Naive thymus-derived CD4-positive, alpha-beta T cell (primary cell): ENCODE data around the gene ATF7IP. TPM values are rescaled to one million over a fixed set of nuclear protein-coding genes. Genes with fewer than 3 reads are reported as not detected.
"Not testable (repeated sequence)": the region's sequence is repeated elsewhere in the genome, so short reads cannot be mapped to it uniquely, and the experiment has no call there.

ENCODE experiments used
- ATAC-seq: fragments of 150-1000 bp; cut with Tn5 transposase; 2 replicates; pipeline ENCODE4 v1.10.0; 2021; ENCODE audit warnings: mild to moderate bottlenecking, moderate library complexity
- CTCF ChIA-PET: fragments of 350-600 bp; sonication (Branson Sonifier 250); formaldehyde crosslinking; loops from one replicate; lab custom pipeline; 2021; ENCODE audit warnings: antibody characterized with exemption; lab: Charles Lee
- POLR2A ChIA-PET: fragments of 350-600 bp; sonication (Branson Sonifier 250); formaldehyde crosslinking; loops from one replicate; lab custom pipeline; 2021; ENCODE audit warnings: antibody characterized with exemption, inconsistent platforms; lab: Charles Lee
- DNase-seq, 9 donors: peaks; one replicate each; pipeline versions ENCODE4 v3.0.0 to v3.0.0-alpha.2; 2020 to 2022; ENCODE audit warnings: mixed read lengths in 1 of 9
- H3K27ac ChIP-seq: one replicate; pipeline ENCODE4 v1.7.0; 2013; ENCODE audit warnings: mild to moderate bottlenecking, low read depth, low read length, moderate library complexity
- H3K27me3 ChIP-seq, 2 donors: one replicate each; pipeline ENCODE4 v1.7.0; 2013; ENCODE audit warnings: low read length in 2 of 2, mild to moderate bottlenecking in 2 of 2, moderate library complexity in 2 of 2; ENCODE audit not compliant: control insufficient read depth in 2 of 2, insufficient read depth in 2 of 2
- H3K36me3 ChIP-seq, 3 experiments: 1 replicate in 2 of 3; 2 replicates in 1 of 3; pipeline ENCODE4 v1.7.0; 2013; ENCODE audit warnings: low read length in 3 of 3, mild to moderate bottlenecking in 3 of 3, moderate library complexity in 1 of 3; ENCODE audit not compliant: insufficient read depth in 3 of 3, control insufficient read depth in 2 of 3
- H3K4me1 ChIP-seq, 2 donors: one replicate each; pipeline ENCODE4 v1.7.0; 2013; ENCODE audit warnings: low read length in 2 of 2, mild to moderate bottlenecking in 2 of 2, moderate library complexity in 1 of 2; ENCODE audit not compliant: control insufficient read depth in 2 of 2, insufficient read depth in 2 of 2
- H3K4me3 ChIP-seq: 2 replicates; pipeline ENCODE4 v1.7.0; 2013; ENCODE audit warnings: mild to moderate bottlenecking, low read length
- H3K9me3 ChIP-seq, 3 experiments: 1 replicate in 2 of 3; 2 replicates in 1 of 3; pipeline ENCODE4 v1.7.0; 2013; ENCODE audit warnings: low read length in 3 of 3; ENCODE audit not compliant: control insufficient read depth in 2 of 3
- H3K27ac Mint-ChIP-seq, 9 donors: one replicate each; pipeline ENCODE4 v1.8.0; 2020 to 2022; ENCODE audit warnings: mixed read lengths in 9 of 9, mild to moderate bottlenecking in 8 of 9, moderate library complexity in 5 of 9, inconsistent platforms in 2 of 9
- H3K27me3 Mint-ChIP-seq, 5 donors: one replicate each; pipeline ENCODE4 v1.8.0; 2021 to 2022; ENCODE audit warnings: mixed read lengths in 5 of 5, mild to moderate bottlenecking in 1 of 5
- H3K36me3 Mint-ChIP-seq, 5 donors: one replicate each; pipeline ENCODE4 v1.8.0; 2020 to 2022; ENCODE audit warnings: mixed read lengths in 5 of 5, mild to moderate bottlenecking in 3 of 5, inconsistent platforms in 1 of 5
- H3K4me1 Mint-ChIP-seq, 7 donors: one replicate each; pipeline ENCODE4 v1.8.0; 2020 to 2022; ENCODE audit warnings: mixed read lengths in 7 of 7, mild to moderate bottlenecking in 3 of 7, inconsistent platforms in 1 of 7
- H3K4me3 Mint-ChIP-seq, 10 donors: one replicate each; pipeline ENCODE4 v1.8.0; 2020 to 2022; ENCODE audit warnings: mild to moderate bottlenecking in 10 of 10, mixed read lengths in 10 of 10, moderate library complexity in 6 of 10, inconsistent platforms in 2 of 10
- H3K9me3 Mint-ChIP-seq, 11 donors: one replicate each; pipeline ENCODE4 v1.8.0; 2020 to 2022; ENCODE audit warnings: mixed read lengths in 11 of 11, mild to moderate bottlenecking in 4 of 11, inconsistent platforms in 1 of 11, moderate library complexity in 1 of 11
- intact Hi-C, 2 donors: fragments of 100-400 bp; cut with micrococcal nuclease; formaldehyde crosslinking; loops; one replicate each; pipeline ENCODE4 v1.15.1; 2023
- polyA plus RNA-seq, 2 donors: library from polyadenylated mRNA; unstranded; fragments of 300-500 nt; fragmentation: Illumina TruSeq; gene quantifications; one replicate each; pipeline ENCODE4 v1.2.3, GENCODE V29; 2021
- total RNA-seq, 6 experiments: library from RNA in 5 of 6; stranded (reverse) in 5 of 6; gene quantifications; 1 replicate in 5 of 6; 2 replicates in 1 of 6; pipeline ENCODE4 v1.2.3 and lab custom pipeline; 2021 to 2026

Gene ATF7IP
- total and polyA plus RNA-seq, 7 experiments from 2014 or later = 92.7 to 181 (median 134) TPM

DNA sequence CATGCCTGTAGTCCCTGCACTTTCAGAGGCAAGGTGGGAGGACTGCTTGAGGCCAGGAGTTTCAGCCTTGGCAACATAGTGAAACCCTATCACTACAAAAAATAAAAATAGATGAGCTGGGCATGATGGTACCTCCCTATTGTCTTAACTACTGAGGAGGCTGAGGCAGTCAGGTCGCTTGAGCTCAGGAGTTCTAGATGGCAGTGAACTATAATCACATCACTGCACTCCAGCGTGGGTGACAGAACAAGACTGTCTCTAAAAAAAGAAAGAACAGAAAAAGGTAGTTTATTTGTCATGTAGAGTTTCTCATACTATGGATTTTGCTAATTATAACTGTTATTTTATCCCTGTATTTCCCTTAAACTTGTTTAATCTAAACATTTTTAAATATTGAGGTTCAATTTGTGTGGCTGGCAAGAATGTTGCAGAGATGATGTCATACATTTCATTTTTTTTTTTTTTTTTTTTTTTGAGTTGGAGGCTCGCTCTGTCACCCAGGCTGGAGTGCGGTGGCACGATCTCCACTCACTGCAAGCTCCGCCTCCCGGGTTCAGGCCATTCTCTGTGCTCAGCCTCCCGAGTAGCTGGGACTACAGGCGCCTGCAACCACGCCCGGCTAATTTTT lies 39.7 kb upstream of the ATF7IP start:
- ATAC-seq (no peak), DNase-seq (no peak)
- Histone ChIP-seq H3K9me3 (no peaks in the 10 kb centered on the region), H3K36me3 (no peaks in the 10 kb centered on the region), H3K27me3 (no peaks in the 10 kb centered on the region), H3K4me3 (no peak overlapping the region), H3K4me1 (no peaks in the 10 kb centered on the region), H3K27ac (no peak overlapping the region)
- ChIA-PET CTCF (no interaction called here), POLR2A (no interaction called here)
- H3K9me3 Mint-ChIP-seq = peaks cover 0 to 10% (median 0%) of the 10 kb centered on the region in 11 donors
- H3K4me1 Mint-ChIP-seq = peaks cover 0 to 3% (median 0%) of the 10 kb centered on the region in 7 donors
- no peak overlapping the region for H3K4me3 Mint-ChIP-seq
- intact Hi-C loops = no loop called here
- H3K36me3 Mint-ChIP-seq = no peaks in the 10 kb centered on the region
- H3K27me3 Mint-ChIP-seq = no peaks in the 10 kb centered on the region
- H3K27ac Mint-ChIP-seq = no peak overlapping the region

DNA sequence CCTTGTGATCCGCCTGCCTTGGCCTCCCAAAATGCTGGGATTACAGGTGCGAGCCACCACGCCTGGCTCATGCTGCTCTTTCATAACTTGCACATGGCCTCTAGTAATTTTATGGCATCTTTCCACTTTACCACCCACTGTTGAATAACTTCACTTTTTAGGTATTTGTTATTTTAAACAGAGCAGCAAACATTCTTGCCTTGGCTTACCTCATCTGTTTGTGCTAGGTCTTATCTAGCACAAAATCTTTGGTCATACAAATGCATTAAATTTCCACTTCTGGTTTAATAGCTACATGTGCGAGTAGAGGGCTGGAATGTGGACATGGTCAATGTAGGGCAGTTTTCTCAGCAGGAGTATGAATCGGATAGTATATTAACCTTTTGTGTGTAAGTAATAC lies 38.8 kb upstream of the ATF7IP start:
- Mint-ChIP-seq H3K36me3 (no peaks in the 10 kb centered on the region), H3K9me3 (peaks cover 0 to 16% (median 2%) of the 10 kb centered on the region in 11 donors), H3K27me3 (no peaks in the 10 kb centered on the region), H3K27ac (no peak overlapping the region), H3K4me1 (peaks cover 0 to 3% (median 0%) of the 10 kb centered on the region in 7 donors), H3K4me3 (no peak overlapping the region)
- CTCF ChIA-PET = no interaction called here
- Histone ChIP-seq H3K4me3 (no peak overlapping the region), H3K27ac (no peak overlapping the region), H3K9me3 (no peaks in the 10 kb centered on the region), H3K27me3 (no peaks in the 10 kb centered on the region), H3K4me1 (no peaks in the 10 kb centered on the region), H3K36me3 (no peaks in the 10 kb centered on the region)
- no peak for DNase-seq
- ATAC-seq = no peak
- POLR2A ChIA-PET = no interaction called here
- intact Hi-C loops = no loop called here

- no peak overlapping the region for H3K27ac Mint-ChIP-seq
- Histone ChIP-seq H3K27ac (no peak overlapping the region), H3K4me1 (no peaks in the 10 kb centered on the region), H3K36me3 (no peaks in the 10 kb centered on the region), H3K27me3 (no peaks in the 10 kb centered on the region), H3K4me3 (no peak overlapping the region), H3K9me3 (peaks cover 0 to 4% (median 0%) of the 10 kb centered on the region in 3 experiments)
- H3K4me3 Mint-ChIP-seq = no peak overlapping the region
- POLR2A ChIA-PET = no interaction called here
- intact Hi-C loops = no loop called here
- no peak for DNase-seq
- H3K4me1 Mint-ChIP-seq = peaks cover 0 to 2% (median 0%) of the 10 kb centered on the region in 7 donors
- no peaks in the 10 kb centered on the region for H3K27me3 Mint-ChIP-seq
- peak; percentile 84 for ATAC-seq
- peaks cover 0 to 5% (median 0%) of the 10 kb centered on the region in 5 donors for H3K36me3 Mint-ChIP-seq
- CTCF ChIA-PET = no interaction called here
- H3K9me3 Mint-ChIP-seq = peaks cover 0 to 26% (median 8%) of the 10 kb centered on the region in 11 donors
Measured at GRCh38 chr12:14327711-14328110, 37.8 kb upstream of the ATF7IP start.

GRCh38 chr12:14332482-14332881 lies 33.0 kb upstream of the ATF7IP start:
- no peak overlapping the region for H3K27ac ChIP-seq
- intact Hi-C loops = no loop called here
- H3K27me3 ChIP-seq = no peaks in the 10 kb centered on the region
- DNase-seq (no peak), ATAC-seq (no peak)
- Mint-ChIP-seq H3K36me3 (peaks cover 1 to 13% (median 11%) of the 10 kb centered on the region in 5 donors), H3K27me3 (no peaks in the 10 kb centered on the region), H3K27ac (no peak overlapping the region), H3K4me1 (no peaks in the 10 kb centered on the region), H3K9me3 (peaks cover 4 to 61% (median 25%) of the 10 kb centered on the region in 11 donors), H3K4me3 (no peak overlapping the region)
- POLR2A ChIA-PET = no interaction called here
- peaks cover 0 to 4% (median 0%) of the 10 kb centered on the region in 3 experiments for H3K9me3 ChIP-seq
- H3K36me3 ChIP-seq = no peaks in the 10 kb centered on the region
- no peak overlapping the region for H3K4me3 ChIP-seq
- CTCF ChIA-PET = no interaction called here
- no peaks in the 10 kb centered on the region for H3K4me1 ChIP-seq

GRCh38 chr12:14340371-14340770 lies 25.1 kb upstream of the ATF7IP start:
- Histone ChIP-seq H3K36me3 (no peaks in the 10 kb centered on the region), H3K4me1 (no peaks in the 10 kb centered on the region), H3K9me3 (peaks cover 0 to 18% (median 4%) of the 10 kb centered on the region in 3 experiments), H3K27ac (no peak overlapping the region), H3K4me3 (no peak overlapping the region), H3K27me3 (no peaks in the 10 kb centered on the region)
- no peak overlapping the region for H3K27ac Mint-ChIP-seq
- peaks cover 0 to 25% (median 17%) of the 10 kb centered on the region in 5 donors for H3K36me3 Mint-ChIP-seq
- DNase-seq = no peak
- H3K4me3 Mint-ChIP-seq = no peak overlapping the region
- H3K9me3 Mint-ChIP-seq = peaks cover 9 to 53% (median 28%) of the 10 kb centered on the region in 11 donors
- ChIA-PET POLR2A (interaction anchor here (1.0 kb wide), 1 partner anchor 66 kb away, joined by 3 read pairs; no protein-coding TSS in a partner anchor), CTCF (interaction anchor here (0.7 kb wide), 1 partner anchor 50 kb away, joined by 3 read pairs; no protein-coding TSS in a partner anchor)
- H3K27me3 Mint-ChIP-seq = peaks cover 0 to 4% (median 0%) of the 10 kb centered on the region in 5 donors
- intact Hi-C loops = no loop called here
- no peak for ATAC-seq
- H3K4me1 Mint-ChIP-seq = no peaks in the 10 kb centered on the region

GRCh38 chr12:14351524-14351923 lies 14.0 kb upstream of the ATF7IP start:
- H3K27ac Mint-ChIP-seq, H3K27ac ChIP-seq, POLR2A ChIA-PET, H3K27me3 Mint-ChIP-seq, H3K4me3 ChIP-seq, H3K27me3 ChIP-seq, DNase-seq, intact Hi-C loops, H3K36me3 ChIP-seq, ATAC-seq, H3K4me1 ChIP-seq, H3K4me3 Mint-ChIP-seq, H3K4me1 Mint-ChIP-seq, CTCF ChIA-PET: not testable (repeated sequence)
- H3K9me3 ChIP-seq = peaks cover 0 to 19% (median 0%) of the 10 kb centered on the region in 3 experiments
- Mint-ChIP-seq H3K9me3 (peaks cover 16 to 54% (median 29%) of the 10 kb centered on the region in 11 donors), H3K36me3 (peaks cover 9 to 24% (median 15%) of the 10 kb centered on the region in 5 donors)

DNA sequence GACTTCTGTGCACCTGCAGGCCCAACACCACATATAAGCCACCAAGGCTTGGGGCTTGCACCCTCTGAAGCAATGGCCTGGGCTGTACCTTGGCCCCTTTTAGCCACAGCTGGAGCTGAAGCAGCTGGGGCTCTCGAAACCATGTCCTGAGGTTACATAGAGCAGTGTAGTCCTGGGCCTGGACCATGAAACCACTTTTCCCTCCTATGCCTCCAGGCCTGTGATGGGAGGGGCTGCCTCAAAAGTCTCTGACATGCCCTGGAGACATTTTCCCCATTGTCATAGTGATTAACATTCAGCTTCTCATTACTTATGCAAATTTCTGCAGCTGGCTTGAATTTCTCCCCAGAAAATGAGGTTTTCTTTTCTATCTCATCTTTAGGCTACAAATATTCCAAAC lies 13.4 kb upstream of the ATF7IP start:
- H3K27ac Mint-ChIP-seq, H3K27me3 ChIP-seq, H3K4me1 ChIP-seq, H3K36me3 ChIP-seq, H3K27me3 Mint-ChIP-seq, H3K27ac ChIP-seq, H3K4me1 Mint-ChIP-seq, intact Hi-C loops, DNase-seq, ATAC-seq, POLR2A ChIA-PET, H3K4me3 Mint-ChIP-seq, H3K4me3 ChIP-seq, CTCF ChIA-PET: not testable (repeated sequence)
- peaks cover 0 to 19% (median 0%) of the 10 kb centered on the region in 3 experiments for H3K9me3 ChIP-seq
- peaks cover 16 to 54% (median 32%) of the 10 kb centered on the region in 11 donors for H3K9me3 Mint-ChIP-seq
- H3K36me3 Mint-ChIP-seq = peaks cover 9 to 24% (median 15%) of the 10 kb centered on the region in 5 donors
